HepG2 (cell line): ENCODE results near the gene MSI2. TPM values are rescaled to one million over a fixed set of nuclear protein-coding genes. Genes with fewer than 3 reads are reported as not detected.

Experiments used
- BHLHE40 ChIP-seq: IDR thresholded peaks from 2 replicates; pipeline ENCODE4 v1.6.1; 2011; ENCODE audit warnings: low read length, improper control_type of control experiment
- CCDC6 ChIP-seq: sonication (generic); formaldehyde crosslinking; IDR thresholded peaks from 2 replicates; pipeline ENCODE4 v1.8.1; 2022; ENCODE audit warnings: mild to moderate bottlenecking, missing genetic modification reagents, moderate library complexity
- DNMT1 ChIP-seq: sonication (generic); formaldehyde crosslinking; IDR thresholded peaks from 2 replicates; pipeline ENCODE4 v1.5.1; 2020; ENCODE audit warnings: mild to moderate bottlenecking, missing genetic modification reagents
- MIER2 ChIP-seq: IDR thresholded peaks from 2 replicates; pipeline ENCODE4 v1.6.1; 2016; ENCODE audit warnings: missing biosample characterization, missing genetic modification reagents
- MIXL1 ChIP-seq: IDR thresholded peaks from 2 replicates; pipeline ENCODE4 v1.6.1; 2016
- NFKB2 ChIP-seq: sonication (generic); formaldehyde crosslinking; IDR thresholded peaks from 2 replicates; pipeline ENCODE4 v1.4.0; 2020; ENCODE audit warnings: missing genetic modification reagents, borderline replicate concordance
- SAP130 ChIP-seq: IDR thresholded peaks from 2 replicates; pipeline ENCODE4 v1.6.1; 2016; ENCODE audit warnings: low read depth
- SATB2 ChIP-seq: sonication (generic); formaldehyde crosslinking; IDR thresholded peaks from 2 replicates; pipeline ENCODE4 v1.5.0; 2020; ENCODE audit warnings: missing genetic modification reagents
- SOX13 ChIP-seq, 3 experiments: fragments of 450-650 bp in 1 of 3; sonication (generic) in 1 of 3; formaldehyde crosslinking in 1 of 3; IDR thresholded peaks in 2 of 3; conservative IDR thresholded peaks in 1 of 3; 2 replicates each; pipeline versions ENCODE4 v1.5.0 to v1.6.1; 2016 to 2020; ENCODE audit warnings: antibody characterized with exemption in 1 of 3, mild to moderate bottlenecking in 1 of 3, missing compliant biosample characterization in 1 of 3, missing genetic modification reagents in 1 of 3, moderate library complexity in 1 of 3
- TBX3 ChIP-seq: fragments of 450-650 bp; IDR thresholded peaks from 2 replicates; pipeline ENCODE4 v1.6.1; 2017; ENCODE audit warnings: antibody characterized with exemption, mild to moderate bottlenecking, inconsistent platforms, borderline replicate concordance
- ZC3H13 ChIP-seq: sonication (generic); formaldehyde crosslinking; IDR thresholded peaks from 2 replicates; pipeline ENCODE4 v1.8.1; 2023; ENCODE audit warnings: mild to moderate bottlenecking, missing genetic modification reagents, moderate library complexity
- ZFP36L1 ChIP-seq: sonication (generic); formaldehyde crosslinking; IDR thresholded peaks from 2 replicates; pipeline ENCODE4 v1.8.0; 2022; ENCODE audit warnings: mild to moderate bottlenecking, missing genetic modification reagents, moderate library complexity
- ZNF101 ChIP-seq: sonication (generic); formaldehyde crosslinking; IDR thresholded peaks from 2 replicates; pipeline ENCODE4 v1.4.0; 2020; ENCODE audit warnings: mild to moderate bottlenecking, low read depth, missing genetic modification reagents, borderline replicate concordance
- ZNF20 ChIP-seq: sonication (generic); formaldehyde crosslinking; IDR thresholded peaks from 2 replicates; pipeline ENCODE4 v1.4.0; 2020; ENCODE audit warnings: mild to moderate bottlenecking, moderate library complexity, missing genetic modification reagents
- ZNF260 ChIP-seq: sonication (generic); formaldehyde crosslinking; IDR thresholded peaks from 2 replicates; pipeline ENCODE4 v1.4.0; 2020; ENCODE audit warnings: missing genetic modification reagents, low read depth, mild to moderate bottlenecking, borderline replicate concordance
- ZNF383 ChIP-seq: sonication (generic); formaldehyde crosslinking; IDR thresholded peaks from 2 replicates; pipeline ENCODE4 v1.4.0; 2020; ENCODE audit warnings: missing genetic modification reagents, mild to moderate bottlenecking, borderline replicate concordance
- ZNF468 ChIP-seq: sonication (generic); formaldehyde crosslinking; IDR thresholded peaks from 2 replicates; pipeline ENCODE4 v1.8.0; 2022; ENCODE audit warnings: mild to moderate bottlenecking, moderate library complexity, missing genetic modification reagents
- ZNF549 ChIP-seq: sonication (generic); formaldehyde crosslinking; IDR thresholded peaks from 2 replicates; pipeline ENCODE4 v1.5.0; 2020; ENCODE audit warnings: missing genetic modification reagents
- ZNF782 ChIP-seq: sonication (generic); formaldehyde crosslinking; IDR thresholded peaks from 2 replicates; pipeline ENCODE4 v1.4.0; 2020; ENCODE audit warnings: missing genetic modification reagents, mild to moderate bottlenecking, borderline replicate concordance
- ZSCAN20 ChIP-seq: sonication (generic); formaldehyde crosslinking; IDR thresholded peaks from 2 replicates; pipeline ENCODE4 v1.4.0; 2020; ENCODE audit warnings: missing genetic modification reagents, mild to moderate bottlenecking, borderline replicate concordance
- polyA plus RNA-seq, 8 experiments: library from polyadenylated mRNA; depleted of rRNA in 3 of 8; stranded (reverse) in 7 of 8; unstranded in 1 of 8; fragments of >200 nt; fragmentation: Illumina TruSeq in 4 of 8; extraction: Trizol in 4 of 8; gene quantifications; 2 replicates each; pipeline versions ENCODE4 v1.2.1 to v1.2.3, GENCODE V29; 2011 to 2016; ENCODE audit warnings: low read depth in 4 of 8, missing spikeins in 1 of 8, mixed read lengths in 1 of 8; ENCODE audit not compliant: insufficient read depth in 1 of 8
- total RNA-seq, 5 experiments: library from RNA; depleted of rRNA; stranded (reverse); fragments of >200 nt; fragmentation: Illumina TruSeq; extraction: Trizol; gene quantifications; 2 replicates each; pipeline ENCODE4 v1.2.3, GENCODE V29; 2016; ENCODE audit warnings: low read depth in 1 of 5
- TF ChIP-seq, protein P1 (sequence below): sonication (generic); formaldehyde crosslinking; IDR thresholded peaks from 2 replicates; pipeline ENCODE4 v1.5.1; 2020; ENCODE audit warnings: mild to moderate bottlenecking, missing genetic modification reagents, moderate library complexity
- TF ChIP-seq, protein P2 (sequence below): sonication (generic); formaldehyde crosslinking; IDR thresholded peaks from 2 replicates; pipeline ENCODE4 v1.8.0; 2023; ENCODE audit warnings: mild to moderate bottlenecking, missing genetic modification reagents
- TF ChIP-seq, protein P3 (sequence below): IDR thresholded peaks from 2 replicates; pipeline ENCODE4 v1.6.1; 2018; ENCODE audit warnings: missing genetic modification reagents, mild to moderate bottlenecking, missing compliant biosample characterization
- TF ChIP-seq, protein P4 (sequence below): IDR thresholded peaks from 2 replicates; pipeline ENCODE4 v1.6.1; 2012; ENCODE audit warnings: low read depth, low read length, improper control_type of control experiment

The MSI2 gene
- total and polyA plus RNA-seq, 2 of the 13 experiments (the other 11 are each of a cell fraction or from before 2014, with no cell fraction given), result 77.5 to 78.4 TPM

- TF ChIP-seq, protein P1, sequence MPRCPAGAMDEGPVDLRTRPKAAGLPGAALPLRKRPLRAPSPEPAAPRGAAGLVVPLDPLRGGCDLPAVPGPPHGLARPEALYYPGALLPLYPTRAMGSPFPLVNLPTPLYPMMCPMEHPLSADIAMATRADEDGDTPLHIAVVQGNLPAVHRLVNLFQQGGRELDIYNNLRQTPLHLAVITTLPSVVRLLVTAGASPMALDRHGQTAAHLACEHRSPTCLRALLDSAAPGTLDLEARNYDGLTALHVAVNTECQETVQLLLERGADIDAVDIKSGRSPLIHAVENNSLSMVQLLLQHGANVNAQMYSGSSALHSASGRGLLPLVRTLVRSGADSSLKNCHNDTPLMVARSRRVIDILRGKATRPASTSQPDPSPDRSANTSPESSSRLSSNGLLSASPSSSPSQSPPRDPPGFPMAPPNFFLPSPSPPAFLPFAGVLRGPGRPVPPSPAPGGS (CRISPR knock-in tag), result no peak
- TF ChIP-seq ZC3H13 (CRISPR knock-in tag), result no peak
- no peak for TF ChIP-seq DNMT1 (CRISPR knock-in tag)
- TF ChIP-seq TBX3, result peak; percentile 73; the same call in 1 of the 2 replicates
- TF ChIP-seq, protein P2, sequence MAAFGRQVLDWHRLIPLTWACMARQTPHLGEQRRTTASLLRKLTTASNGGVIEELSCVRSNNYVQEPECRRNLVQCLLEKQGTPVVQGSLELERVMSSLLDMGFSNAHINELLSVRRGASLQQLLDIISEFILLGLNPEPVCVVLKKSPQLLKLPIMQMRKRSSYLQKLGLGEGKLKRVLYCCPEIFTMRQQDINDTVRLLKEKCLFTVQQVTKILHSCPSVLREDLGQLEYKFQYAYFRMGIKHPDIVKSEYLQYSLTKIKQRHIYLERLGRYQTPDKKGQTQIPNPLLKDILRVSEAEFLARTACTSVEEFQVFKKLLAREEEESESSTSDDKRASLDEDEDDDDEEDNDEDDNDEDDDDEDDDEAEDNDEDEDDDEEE (CRISPR knock-in tag), result peak; percentile 73; the same call in 1 of the 2 replicates
- TF ChIP-seq, protein P3, sequence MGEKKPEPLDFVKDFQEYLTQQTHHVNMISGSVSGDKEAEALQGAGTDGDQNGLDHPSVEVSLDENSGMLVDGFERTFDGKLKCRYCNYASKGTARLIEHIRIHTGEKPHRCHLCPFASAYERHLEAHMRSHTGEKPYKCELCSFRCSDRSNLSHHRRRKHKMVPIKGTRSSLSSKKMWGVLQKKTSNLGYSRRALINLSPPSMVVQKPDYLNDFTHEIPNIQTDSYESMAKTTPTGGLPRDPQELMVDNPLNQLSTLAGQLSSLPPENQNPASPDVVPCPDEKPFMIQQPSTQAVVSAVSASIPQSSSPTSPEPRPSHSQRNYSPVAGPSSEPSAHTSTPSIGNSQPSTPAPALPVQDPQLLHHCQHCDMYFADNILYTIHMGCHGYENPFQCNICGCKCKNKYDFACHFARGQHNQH (CRISPR knock-in tag), result peak; percentile 99
- TF ChIP-seq ZNF549, result no peak
- TF ChIP-seq ZNF383 (CRISPR knock-in tag), result no peak
- TF ChIP-seq CCDC6 (CRISPR knock-in tag), result 0 out of 2 replicates have a peak, but pooled peaks have one; percentile 68
- TF ChIP-seq ZNF20 (CRISPR knock-in tag), result no peak
- TF ChIP-seq SOX13 (IDR thresholded peaks at IDR 0.05), result peak; percentile 78
- TF ChIP-seq SOX13 (CRISPR knock-in tag; conservative IDR thresholded peaks at IDR 0.05 in 1 of 2, IDR thresholded peaks at IDR 0.05 in 1 of 2), result peak in 1 of 2 experiments; percentile 96; a peak in 2 of 4 replicates
- TF ChIP-seq MIER2 (CRISPR knock-in tag), result peak; percentile 61; the same call in 1 of the 2 replicates
- TF ChIP-seq ZNF468 (CRISPR knock-in tag), result no peak
- TF ChIP-seq ZSCAN20 (CRISPR knock-in tag), result no peak
- 0 out of 2 replicates have a peak, but pooled peaks have one; percentile 47 for TF ChIP-seq BHLHE40
- peak; percentile 95 for TF ChIP-seq SAP130 (CRISPR knock-in tag)
- no peak; the same call in 1 of the 2 replicates for TF ChIP-seq ZFP36L1
- TF ChIP-seq MIXL1 (CRISPR knock-in tag), result peak; percentile 93
- no peak for TF ChIP-seq SATB2 (CRISPR knock-in tag)
- no peak for TF ChIP-seq ZNF260 (CRISPR knock-in tag)
- TF ChIP-seq, protein P4, sequence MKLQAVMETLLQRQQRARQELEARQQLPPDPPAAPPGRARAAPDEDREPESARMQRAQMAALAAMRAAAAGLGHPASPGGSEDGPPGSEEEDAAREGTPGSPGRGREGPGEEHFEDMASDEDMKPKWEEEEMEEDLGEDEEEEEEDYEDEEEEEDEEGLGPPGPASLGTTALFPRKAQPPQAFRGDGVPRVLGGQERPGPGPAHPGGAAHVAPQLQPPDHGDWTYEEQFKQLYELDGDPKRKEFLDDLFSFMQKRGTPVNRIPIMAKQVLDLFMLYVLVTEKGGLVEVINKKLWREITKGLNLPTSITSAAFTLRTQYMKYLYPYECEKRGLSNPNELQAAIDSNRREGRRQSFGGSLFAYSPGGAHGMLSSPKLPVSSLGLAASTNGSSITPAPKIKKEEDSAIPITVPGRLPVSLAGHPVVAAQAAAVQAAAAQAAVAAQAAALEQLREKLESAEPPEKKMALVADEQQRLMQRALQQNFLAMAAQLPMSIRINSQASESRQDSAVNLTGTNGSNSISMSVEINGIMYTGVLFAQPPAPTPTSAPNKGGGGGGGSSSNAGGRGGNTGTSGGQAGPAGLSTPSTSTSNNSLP, result peak; percentile 50; the same call in 1 of the 2 replicates
- peak; percentile 55; the same call in 1 of the 2 replicates for TF ChIP-seq ZNF782
- no peak for TF ChIP-seq NFKB2 (CRISPR knock-in tag)
- no peak for TF ChIP-seq ZNF101 (CRISPR knock-in tag)
These were observed 157.7 kb downstream of the MSI2 start (continued) for GRCh38 chr17:57413848-57414651.
